Articular chondrocyte of knee joint (primary cell): ENCODE data around the gene ING4. TPM values are rescaled to one million over a fixed set of nuclear protein-coding genes. Genes with fewer than 3 reads are reported as not detected.

Experiments
- small RNA-seq: library from RNA; depleted of rRNA; stranded (forward); fragments of <200 nt; gene quantifications from one replicate; pipeline ENCODE3, GENCODE V24; 2012
- total RNA-seq: library from RNA; depleted of rRNA; stranded (reverse); fragments of >200 nt; gene quantifications from 2 replicates; pipeline ENCODE4 v1.2.3, GENCODE V29; 2012

The ING4 gene
- total RNA-seq = 28.4 and 43.7 TPM in 2 replicates

GRCh38 chr12:6662906-6663742 lies at the start of gene ING4:
ING4 (minus strand) TSS chr12:6663119; CDS start chr12:6663101, 18 bp downstream.

GRCh38 chr12:6700646-6701051 lies 37.7 kb upstream of the ING4 start, which contains the start of gene PIANP:
PIANP (minus strand) TSS chr12:6700815; CDS start chr12:6698061, 2,754 bp downstream.

GRCh38 chr12:6688999-6689882 lies 26.3 kb upstream of the ING4 start, which contains the start of gene ZNF384:
ZNF384 (minus strand) TSS chr12:6689375; CDS start chr12:6679520, 9,855 bp downstream.

GRCh38 chr12:6647083-6647604 lies 15.8 kb downstream of the ING4 start, which contains the start of gene ACRBP:
ACRBP (minus strand) TSS chr12:6647432; CDS start chr12:6647366, 66 bp downstream.

GRCh38 chr12:6635856-6636531 lies 26.9 kb downstream of the ING4 start, which contains the start of gene LPAR5:
LPAR5 (minus strand) TSS chr12:6635959; CDS start chr12:6621248, 14,711 bp downstream.

Small RNA genes lying within 50 kb of the gene (small RNA-seq; reads per million reads assigned to genes)
- gene RNU6-781P = not detected

Other genes starting within 250 kb of the ING4 start
- gene CD27, start 218.2 kb downstream of the ING4 start, total RNA-seq = 0.22 TPM in 1 of 2 replicates, not detected in the other
- 9.9 and 13.9 TPM in 2 replicates for gene TAPBPL, start 211.1 kb downstream of the ING4 start, total RNA-seq
- gene VAMP1, start 192.4 kb downstream of the ING4 start, total RNA-seq = 8.4 and 9.6 TPM in 2 replicates
- gene MRPL51, start 169.9 kb downstream of the ING4 start, total RNA-seq = 84.3 and 96.9 TPM in 2 replicates
- gene NCAPD2, start 169.0 kb downstream of the ING4 start, total RNA-seq = 31.0 and 40.4 TPM in 2 replicates
- gene GAPDH, start 128.6 kb downstream of the ING4 start, total RNA-seq = 6,743 and 9,393 TPM in 2 replicates
- 12.4 and 17.2 TPM in 2 replicates for gene IFFO1, start 107.1 kb downstream of the ING4 start, total RNA-seq
- gene NOP2, start 94.8 kb downstream of the ING4 start, total RNA-seq = 20.1 and 23.3 TPM in 2 replicates
- 210 and 211 TPM in 2 replicates for gene CHD4, start 55.7 kb downstream of the ING4 start, total RNA-seq
- gene LPAR5, start 27.2 kb downstream of the ING4 start, total RNA-seq = not detected in 2 replicates
- gene ACRBP, start 15.7 kb downstream of the ING4 start, total RNA-seq = 0.26 and 0.76 TPM in 2 replicates
- 22.9 and 26.8 TPM in 2 replicates for gene ZNF384, start 26.3 kb upstream of the ING4 start, total RNA-seq
- gene PIANP, start 37.7 kb upstream of the ING4 start, total RNA-seq = 0.11 and 0.13 TPM in 2 replicates
- 71.5 and 77.6 TPM in 2 replicates for gene COPS7A, start 60.9 kb upstream of the ING4 start, total RNA-seq
- gene MLF2, start 90.0 kb upstream of the ING4 start, total RNA-seq = 105 and 112 TPM in 2 replicates
- 75.0 and 82.3 TPM in 2 replicates for gene PTMS, start 103.2 kb upstream of the ING4 start, total RNA-seq
- gene LAG3, start 109.4 kb upstream of the ING4 start, total RNA-seq = 0.54 and 1.0 TPM in 2 replicates
- 2.3 and 4.3 TPM in 2 replicates for gene CD4, start 126.4 kb upstream of the ING4 start, total RNA-seq
- 1.3 and 2.7 TPM in 2 replicates for gene GPR162, start 158.7 kb upstream of the ING4 start, total RNA-seq
- 65.1 and 65.5 TPM in 2 replicates for gene P3H3, start 165.3 kb upstream of the ING4 start, total RNA-seq
- gene GNB3, start 177.8 kb upstream of the ING4 start, total RNA-seq = 3.7 and 4.3 TPM in 2 replicates
- gene CDCA3, start 188.2 kb upstream of the ING4 start, total RNA-seq = 14.9 and 18.7 TPM in 2 replicates
- gene USP5, start 189.0 kb upstream of the ING4 start, total RNA-seq = 67.8 and 73.4 TPM in 2 replicates
- 717 and 807 TPM in 2 replicates for gene TPI1, start 204.4 kb upstream of the ING4 start, total RNA-seq
- gene SPSB2, start 210.2 kb upstream of the ING4 start, total RNA-seq = 5.6 and 5.9 TPM in 2 replicates
- 9.6 and 9.8 TPM in 2 replicates for gene LRRC23, start 241.7 kb upstream of the ING4 start, total RNA-seq